SK-N-MC (cell line): ENCODE data around the gene DGKH.
"Not testable (repeated sequence)": the region's sequence is repeated elsewhere in the genome, so short reads cannot be mapped to it uniquely, and the experiment has no call there.

Source experiments
- DNase-seq: peaks from one replicate; pipeline ENCODE4 v3.0.0-alpha.2; 2011; ENCODE audit warnings: low read depth, low spot score
- H3K27ac ChIP-seq: fragments of 200-600 bp; sonication (generic); 2 replicates; pipeline ENCODE4 v1.5.1; 2016; ENCODE audit warnings: mixed run types
- H3K36me3 ChIP-seq: fragments of 200-600 bp; sonication (generic); 2 replicates; pipeline ENCODE4 v1.6.1; 2017; ENCODE audit warnings: antibody characterized with exemption, low read length, mixed read lengths; ENCODE audit not compliant: insufficient read depth
- H3K4me3 ChIP-seq: fragments of 200-600 bp; sonication (generic); 2 replicates; pipeline ENCODE4 v1.5.1; 2016
- H3K9ac ChIP-seq: fragments of 200-600 bp; sonication (generic); 2 replicates; pipeline ENCODE4 v1.8.0; 2017; ENCODE audit warnings: mixed run types, mixed read lengths; ENCODE audit not compliant: insufficient read length
- H3K9me3 ChIP-seq: fragments of 200-600 bp; sonication (generic); 2 replicates; pipeline ENCODE4 v1.6.1; 2017; ENCODE audit warnings: low read depth, mild to moderate bottlenecking, antibody characterized with exemption, low read length, moderate library complexity, mixed read lengths
- EZH2 ChIP-seq: fragments of 200-600 bp; sonication (generic); IDR thresholded peaks from one replicate; pipeline ENCODE4 v1.6.1; 2017; ENCODE audit warnings: antibody characterized with exemption
- FOXP2 ChIP-seq: optimal IDR thresholded peaks from 2 replicates; pipeline ENCODE3; 2011; ENCODE audit warnings: mild to moderate bottlenecking, moderate library complexity; ENCODE audit not compliant: insufficient read depth; ENCODE audit errors: extremely low read length, control extremely low read depth
- POLR2AphosphoS5 ChIP-seq: IDR thresholded peaks from 2 replicates; pipeline ENCODE4 v1.6.1; 2012; ENCODE audit warnings: mild to moderate bottlenecking, low read depth, low read length, borderline replicate concordance

DGKH gene

GRCh38 chr13:42214446-42214845, 166.0 kb downstream of the DGKH start:
- Histone ChIP-seq H3K4me3 (no peak overlapping the region), H3K27ac (no peak overlapping the region), H3K9me3 (no peaks in the 10 kb centered on the region), H3K9ac (no peak overlapping the region), H3K36me3 (no peaks in the 10 kb centered on the region; the same call in 1 of the 2 replicates)
- TF ChIP-seq FOXP2 (no peak), EZH2 (no peak), POLR2AphosphoS5 (no peak)
- no peak for DNase-seq

- Histone ChIP-seq H3K9ac (no peak overlapping the region), H3K27ac (no peak overlapping the region), H3K36me3 (no peaks in the 10 kb centered on the region; the same call in 1 of the 2 replicates), H3K9me3 (no peaks in the 10 kb centered on the region), H3K4me3 (no peak overlapping the region)
- no peak for TF ChIP-seq POLR2AphosphoS5
- no peak for TF ChIP-seq FOXP2
- no peak for TF ChIP-seq EZH2
- DNase-seq = no peak
These were observed 167.4 kb downstream of the DGKH start for GRCh38 chr13:42215578-42216421.

GRCh38 chr13:42216422-42216735, 167.9 kb downstream of the DGKH start:
- Histone ChIP-seq H3K27ac (no peak overlapping the region), H3K9ac (no peak overlapping the region), H3K9me3 (no peaks in the 10 kb centered on the region), H3K4me3 (no peak overlapping the region), H3K36me3 (no peaks in the 10 kb centered on the region; the same call in 1 of the 2 replicates)
- DNase-seq = no peak
- no peak for TF ChIP-seq EZH2
- no peak for TF ChIP-seq FOXP2
- no peak for TF ChIP-seq POLR2AphosphoS5

- Histone ChIP-seq H3K9ac (no peak overlapping the region), H3K9me3 (no peaks in the 10 kb centered on the region), H3K4me3 (no peak overlapping the region), H3K27ac (no peak overlapping the region), H3K36me3 (no peaks in the 10 kb centered on the region)
- no peak for TF ChIP-seq POLR2AphosphoS5
- TF ChIP-seq FOXP2 = no peak
- TF ChIP-seq EZH2 = no peak
- DNase-seq = no peak
These were observed 170.1 kb downstream of the DGKH start for GRCh38 chr13:42218576-42218975.

GRCh38 chr13:42219051-42219450, 170.6 kb downstream of the DGKH start:
- Histone ChIP-seq H3K4me3 (no peak overlapping the region), H3K27ac (no peak overlapping the region), H3K9ac (no peak overlapping the region), H3K9me3 (no peaks in the 10 kb centered on the region), H3K36me3 (no peaks in the 10 kb centered on the region)
- TF ChIP-seq POLR2AphosphoS5 (no peak), EZH2 (no peak), FOXP2 (no peak)
- DNase-seq = no peak

GRCh38 chr13:42219876-42220275, 171.4 kb downstream of the DGKH start:
- H3K36me3 ChIP-seq = no peaks in the 10 kb centered on the region
- no peak overlapping the region for H3K27ac ChIP-seq
- TF ChIP-seq FOXP2 (no peak), POLR2AphosphoS5 (no peak), EZH2 (no peak)
- no peaks in the 10 kb centered on the region for H3K9me3 ChIP-seq
- no peak overlapping the region for H3K9ac ChIP-seq
- no peak overlapping the region for H3K4me3 ChIP-seq
- DNase-seq = no peak

GRCh38 chr13:42221121-42221765, 172.8 kb downstream of the DGKH start:
- no peak for DNase-seq
- Histone ChIP-seq H3K27ac (no peak overlapping the region), H3K9me3 (no peaks in the 10 kb centered on the region), H3K9ac (no peak overlapping the region), H3K36me3 (no peaks in the 10 kb centered on the region), H3K4me3 (no peak overlapping the region)
- no peak for TF ChIP-seq EZH2
- no peak for TF ChIP-seq FOXP2
- no peak for TF ChIP-seq POLR2AphosphoS5

GRCh38 chr13:42223681-42224080, 175.2 kb downstream of the DGKH start:
- no peaks in the 10 kb centered on the region for H3K36me3 ChIP-seq
- TF ChIP-seq EZH2 = no peak
- no peak for TF ChIP-seq POLR2AphosphoS5
- no peak for TF ChIP-seq FOXP2
- DNase-seq = no peak
- H3K9me3 ChIP-seq = no peaks in the 10 kb centered on the region
- no peak overlapping the region for H3K4me3 ChIP-seq
- no peak overlapping the region for H3K27ac ChIP-seq
- H3K9ac ChIP-seq = no peak overlapping the region

- Histone ChIP-seq H3K36me3 (no peaks in the 10 kb centered on the region), H3K4me3 (no peak overlapping the region), H3K9ac (no peak overlapping the region), H3K9me3 (no peaks in the 10 kb centered on the region), H3K27ac (no peak overlapping the region)
- TF ChIP-seq FOXP2 = no peak
- TF ChIP-seq POLR2AphosphoS5 = no peak
- TF ChIP-seq EZH2 = no peak
- DNase-seq = no peak
These were observed 176.6 kb downstream of the DGKH start for GRCh38 chr13:42225051-42225450.

- not testable (repeated sequence) for H3K4me3 ChIP-seq, H3K36me3 ChIP-seq, DNase-seq, H3K9ac ChIP-seq, H3K27ac ChIP-seq, H3K9me3 ChIP-seq
These were observed 178.3 kb downstream of the DGKH start for GRCh38 chr13:42226759-42227158.
